ENCODE results near the gene CNR2.
A peak's percentile ranks its signal among the peaks of the same experiment; 100 is the strongest.

CNR2 gene

DNA sequence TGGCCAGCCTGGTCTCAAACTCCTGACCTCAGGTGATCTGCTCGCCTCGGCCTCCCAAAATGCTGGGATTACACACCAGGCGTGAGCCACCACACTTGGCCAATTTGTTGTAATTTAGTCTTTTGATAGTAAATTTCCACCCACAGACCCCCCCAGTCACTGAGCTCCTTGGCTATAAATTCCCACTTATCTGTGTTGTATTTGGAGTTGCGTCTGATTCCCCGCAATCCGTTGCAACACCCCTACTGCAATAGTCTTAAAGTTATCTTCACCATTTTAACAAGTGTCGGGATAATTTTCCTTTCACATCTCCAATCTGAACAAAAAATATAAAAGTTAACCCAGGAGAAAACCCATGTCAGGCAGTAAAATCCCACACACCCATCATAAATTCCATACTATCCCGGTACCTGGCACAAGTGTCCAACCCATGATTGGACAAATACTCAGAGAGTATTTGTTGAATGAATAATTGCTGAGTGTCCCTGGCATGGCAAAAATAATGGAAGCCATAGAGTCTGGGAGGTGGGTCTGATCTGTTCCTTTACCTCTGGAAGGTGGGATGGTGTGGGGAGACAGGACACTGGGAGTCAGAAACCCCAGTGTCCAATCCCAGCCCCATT, 9.3 kb upstream of the CNR2 start:
- H3K27ac ChIP-seq, result no peak overlapping the region

DNA sequence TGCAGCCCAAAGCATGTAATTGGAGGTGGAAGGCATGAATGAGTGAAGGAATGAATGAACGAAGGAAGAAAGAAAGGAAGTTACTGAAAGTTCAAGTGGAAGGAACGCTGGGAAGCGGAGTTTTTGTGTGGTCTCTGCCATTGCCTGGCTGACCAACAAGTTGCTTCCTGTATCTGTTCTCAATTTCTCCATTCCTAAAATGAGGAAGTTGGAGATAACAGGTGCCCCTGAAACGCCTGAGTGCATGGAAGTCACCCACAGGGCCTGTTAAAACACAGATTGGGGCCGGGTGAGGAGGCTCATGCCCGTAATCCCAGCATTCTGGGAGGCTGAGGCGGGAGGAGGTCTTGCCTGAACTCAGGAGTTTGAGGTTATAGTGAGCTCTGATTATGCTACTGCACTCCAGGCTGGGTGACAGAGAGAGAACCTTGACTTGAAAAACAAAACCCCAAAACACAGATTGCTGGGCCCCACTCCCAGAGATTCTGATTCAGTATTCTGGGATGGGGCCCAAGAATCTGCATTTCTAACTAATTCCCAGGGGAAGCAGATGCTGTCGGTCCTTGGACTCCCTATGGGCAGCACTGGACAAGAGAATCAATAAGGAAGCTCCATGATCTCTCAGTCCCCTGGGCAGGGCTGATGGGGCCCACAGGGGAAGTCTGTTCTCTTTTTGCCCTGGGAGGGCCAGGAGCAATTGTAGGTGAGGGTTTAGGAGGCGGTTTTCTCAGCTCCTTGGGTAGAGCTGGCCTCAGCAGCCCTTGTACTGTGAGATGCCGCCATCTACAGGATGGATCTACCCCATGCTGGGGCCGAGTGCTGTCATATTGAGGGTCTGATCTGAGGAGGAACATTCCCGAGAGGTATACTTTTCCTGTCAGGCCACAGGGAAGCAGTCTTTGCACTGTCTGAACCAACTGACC, 3.3 kb upstream of the CNR2 start:
- peaks cover 99% of the 10 kb centered on the region for H3K4me1 ChIP-seq
- H4K20me1 ChIP-seq, result no peaks in the 10 kb centered on the region
- TF ChIP-seq Cebpa-rat (IDR thresholded peaks at IDR 0.05), result no peak
- no peak overlapping the region for H3K4me3 ChIP-seq
- peak overlapping the region; percentile 24; the same call in 1 of the 2 replicates for H3K9ac ChIP-seq
- H3K9me3 ChIP-seq, result no peaks in the 10 kb centered on the region
- H3K4me2 ChIP-seq, result peak overlapping the region; percentile 90
- peak overlapping the region; percentile 60 for H3K27ac ChIP-seq
- no peaks in the 10 kb centered on the region for H3K36me3 ChIP-seq
- H3K27me3 ChIP-seq, result no peaks in the 10 kb centered on the region

More for the DNA sequence above, 9.3 kb upstream of the CNR2 start:
- H3K4me3 ChIP-seq, result no peak overlapping the region
- no peaks in the 10 kb centered on the region for H3K36me3 ChIP-seq
- no peak for TF ChIP-seq Cebpa-rat (IDR thresholded peaks at IDR 0.05)
- H3K27me3 ChIP-seq, result no peaks in the 10 kb centered on the region
- H3K4me1 ChIP-seq, result peaks cover 64% of the 10 kb centered on the region
- H3K9me3 ChIP-seq, result no peaks in the 10 kb centered on the region
- H3K4me2 ChIP-seq, result no peak overlapping the region
- H3K9ac ChIP-seq, result no peak overlapping the region
- no peaks in the 10 kb centered on the region for H4K20me1 ChIP-seq

DNA sequence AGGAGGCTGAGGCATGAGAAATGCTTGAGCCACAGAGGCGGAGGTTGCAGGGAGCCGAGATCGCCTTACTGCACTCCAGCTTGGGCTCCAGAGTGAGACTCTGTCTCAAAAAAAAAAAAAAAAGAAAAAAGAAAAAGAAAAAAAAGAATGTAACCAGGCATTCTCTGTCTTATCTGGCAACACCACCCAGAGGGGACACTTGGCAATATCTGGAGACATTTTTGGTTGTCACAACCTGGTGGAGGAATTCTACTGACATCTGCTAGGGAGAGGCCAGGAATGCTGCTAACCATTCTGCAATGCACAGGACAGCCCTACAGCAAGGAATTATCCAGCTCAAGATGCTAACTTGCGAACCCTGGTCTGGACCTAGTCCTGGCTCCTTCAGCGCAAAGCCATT, 2.3 kb upstream of the CNR2 start:
- peak overlapping the region; percentile 90 for H3K4me2 ChIP-seq
- H3K4me1 ChIP-seq, result peaks cover 99% of the 10 kb centered on the region
- H3K27ac ChIP-seq, result peak overlapping the region; percentile 60; the same call in 1 of the 2 replicates
- H3K9me3 ChIP-seq, result no peaks in the 10 kb centered on the region
- H3K36me3 ChIP-seq, result no peaks in the 10 kb centered on the region
- H3K27me3 ChIP-seq, result no peaks in the 10 kb centered on the region
- TF ChIP-seq Cebpa-rat (IDR thresholded peaks at IDR 0.05), result no peak
- no peak overlapping the region for H3K9ac ChIP-seq
- no peak overlapping the region for H3K4me3 ChIP-seq
- no peaks in the 10 kb centered on the region for H4K20me1 ChIP-seq

DNA sequence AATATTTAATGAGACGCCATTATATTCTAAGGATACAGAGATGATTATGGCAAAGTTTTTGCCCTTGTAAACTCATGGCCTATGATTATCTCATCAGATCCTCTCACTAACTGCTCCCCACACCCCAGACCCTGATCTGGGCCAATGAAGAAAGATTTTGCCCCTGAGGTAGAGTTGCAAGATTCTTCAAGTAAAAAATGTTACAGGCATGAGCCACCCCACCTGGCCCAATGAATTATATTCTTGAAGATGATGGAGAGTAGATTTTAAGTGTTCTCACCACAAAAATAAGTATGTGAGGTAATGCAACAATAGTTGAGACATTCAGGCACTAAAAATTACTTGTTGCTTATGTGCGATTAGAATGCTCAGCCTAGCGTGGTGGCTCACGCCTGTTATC, 1.8 kb upstream of the CNR2 start:
- Histone ChIP-seq H3K9me3 (no peaks in the 10 kb centered on the region), H4K20me1 (no peaks in the 10 kb centered on the region), H3K27ac (peak overlapping the region; percentile 14; the same call in 1 of the 2 replicates), H3K4me1 (peaks cover 99% of the 10 kb centered on the region), H3K36me3 (no peaks in the 10 kb centered on the region), H3K27me3 (no peaks in the 10 kb centered on the region), H3K4me2 (peak overlapping the region; percentile 90; the same call in 1 of the 2 replicates), H3K9ac (no peak overlapping the region), H3K4me3 (no peak overlapping the region)
- no peak for TF ChIP-seq Cebpa-rat (IDR thresholded peaks at IDR 0.05)

DNA sequence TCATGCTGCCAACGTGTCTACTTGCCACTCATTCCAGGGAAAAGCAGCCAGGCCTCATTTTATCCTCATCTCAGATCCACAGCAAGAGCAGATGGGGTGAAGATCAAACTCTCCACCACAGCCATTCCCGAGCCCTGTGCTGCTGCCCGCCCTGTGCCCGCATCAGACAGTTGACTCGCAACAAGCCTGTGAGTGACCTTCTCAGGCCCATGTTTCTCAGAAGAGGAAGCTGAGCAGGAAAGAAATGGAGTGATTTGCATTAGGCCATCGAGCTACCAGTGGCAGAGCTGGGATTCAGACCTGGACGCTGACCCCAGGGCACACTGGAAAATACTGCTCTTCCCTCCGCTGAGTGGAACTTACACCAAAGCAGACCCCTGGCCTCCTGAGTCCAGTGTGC, 1.2 kb downstream of the CNR2 start:
- Histone ChIP-seq H3K4me1 (peaks cover 92% of the 10 kb centered on the region), H3K4me2 (peak overlapping the region; percentile 90), H3K27ac (peak overlapping the region; percentile 75), H3K4me3 (no peak overlapping the region), H3K9me3 (no peaks in the 10 kb centered on the region), H4K20me1 (no peaks in the 10 kb centered on the region), H3K36me3 (no peaks in the 10 kb centered on the region), H3K9ac (no peak overlapping the region), H3K27me3 (no peaks in the 10 kb centered on the region)
- TF ChIP-seq Cebpa-rat (IDR thresholded peaks at IDR 0.05), result no peak

DNA sequence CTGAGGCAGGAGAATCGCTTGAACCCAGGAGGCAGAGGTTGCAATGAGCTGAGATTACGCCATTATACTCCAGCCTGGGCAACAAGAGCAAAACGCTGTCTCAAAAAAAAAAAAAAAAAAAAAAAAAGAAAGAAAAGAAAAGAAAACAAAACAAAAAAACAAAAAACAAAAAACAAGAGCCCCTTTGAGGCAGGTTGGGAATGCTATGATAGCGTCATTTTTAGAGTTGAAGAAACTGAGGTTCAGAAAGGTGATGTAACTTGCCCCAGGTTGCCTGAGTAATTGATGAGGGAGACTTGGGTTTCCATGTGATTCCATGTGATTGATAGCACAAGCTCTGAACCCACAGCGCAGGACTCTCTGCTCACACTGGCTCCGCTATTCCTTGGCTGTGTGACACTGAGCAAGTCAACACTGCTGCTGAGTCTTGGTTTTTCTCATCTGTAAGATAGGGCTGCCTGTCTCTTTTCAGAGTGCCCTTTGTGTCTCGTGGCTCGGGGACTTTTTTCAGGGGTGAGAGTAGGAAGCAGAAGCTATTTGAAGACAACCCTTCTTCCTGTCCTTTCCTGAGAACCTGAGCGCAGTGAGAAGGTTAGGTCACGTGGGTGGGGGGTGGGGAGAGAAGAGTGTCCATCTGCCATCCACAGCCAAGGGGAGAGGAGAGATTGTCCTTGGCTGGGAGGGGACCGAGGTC, 2.5 kb downstream of the CNR2 start:
- no peaks in the 10 kb centered on the region for H3K9me3 ChIP-seq
- H3K9ac ChIP-seq, result no peak overlapping the region
- no peak overlapping the region for H3K4me3 ChIP-seq
- H3K4me1 ChIP-seq, result peaks cover 79% of the 10 kb centered on the region
- no peaks in the 10 kb centered on the region for H3K36me3 ChIP-seq
- H3K4me2 ChIP-seq, result peak overlapping the region; percentile 90
- no peaks in the 10 kb centered on the region for H4K20me1 ChIP-seq
- TF ChIP-seq Cebpa-rat (IDR thresholded peaks at IDR 0.05), result no peak
- H3K27me3 ChIP-seq, result peaks cover 5% of the 10 kb centered on the region; the same call in 1 of the 2 replicates
- peak overlapping the region; percentile 75; the same call in 1 of the 2 replicates for H3K27ac ChIP-seq

DNA sequence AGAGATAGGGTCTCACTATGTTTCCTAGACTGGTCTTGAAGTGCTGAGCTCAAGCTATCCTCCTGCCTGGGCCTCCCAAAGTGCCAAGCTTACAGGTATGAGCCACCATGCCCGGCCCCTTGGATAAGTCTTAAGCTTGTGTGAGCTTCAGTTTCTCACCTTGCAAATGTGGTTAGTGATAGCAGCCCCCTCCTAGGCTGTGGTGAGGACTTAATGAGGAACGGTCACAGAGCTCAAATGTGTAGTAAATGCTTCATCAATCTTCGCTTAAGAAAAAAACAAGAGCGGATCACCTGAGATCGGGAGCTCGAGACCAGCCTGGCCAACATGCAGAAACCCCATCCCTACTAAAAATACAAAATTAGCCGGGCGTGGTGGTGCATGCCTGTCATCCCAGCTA, 3.0 kb downstream of the CNR2 start:
- Histone ChIP-seq H3K4me1 (peaks cover 74% of the 10 kb centered on the region), H3K9me3 (no peaks in the 10 kb centered on the region), H3K9ac (no peak overlapping the region), H3K27me3 (peaks cover 9% of the 10 kb centered on the region), H3K27ac (peak overlapping the region; percentile 73; the same call in 1 of the 2 replicates), H3K4me3 (no peak overlapping the region), H3K36me3 (no peaks in the 10 kb centered on the region), H3K4me2 (peak overlapping the region; percentile 90), H4K20me1 (no peaks in the 10 kb centered on the region)
- TF ChIP-seq Cebpa-rat (IDR thresholded peaks at IDR 0.05), result no peak

DNA sequence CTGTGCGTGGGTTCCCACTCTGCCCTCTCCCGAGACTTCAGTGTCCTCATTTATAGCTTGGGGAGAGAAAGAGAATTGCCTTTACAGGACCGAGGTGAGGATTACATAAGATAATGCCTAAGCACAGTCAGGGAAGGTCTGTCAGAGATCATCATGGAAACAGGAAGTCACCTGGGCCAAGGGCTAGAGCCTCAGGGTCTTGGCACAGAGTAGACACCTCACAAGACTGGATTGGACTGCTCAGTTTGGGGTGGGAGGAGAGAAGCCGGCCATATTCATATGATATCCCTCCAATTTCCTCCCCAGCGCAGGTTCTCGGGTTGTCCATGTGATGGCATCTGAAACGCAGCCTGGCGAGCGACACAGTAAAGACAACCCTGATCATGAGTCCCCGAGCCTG, 3.8 kb downstream of the CNR2 start:
- peak overlapping the region; percentile 73 for H3K27ac ChIP-seq
- H4K20me1 ChIP-seq, result no peaks in the 10 kb centered on the region
- no peak overlapping the region for H3K4me3 ChIP-seq
- TF ChIP-seq Cebpa-rat (IDR thresholded peaks at IDR 0.05), result no peak
- peaks cover 67% of the 10 kb centered on the region for H3K4me1 ChIP-seq
- H3K36me3 ChIP-seq, result no peaks in the 10 kb centered on the region
- peak overlapping the region; percentile 90 for H3K4me2 ChIP-seq
- H3K9ac ChIP-seq, result peak overlapping the region; percentile 63
- H3K9me3 ChIP-seq, result no peaks in the 10 kb centered on the region
- H3K27me3 ChIP-seq, result peaks cover 16% of the 10 kb centered on the region

DNA sequence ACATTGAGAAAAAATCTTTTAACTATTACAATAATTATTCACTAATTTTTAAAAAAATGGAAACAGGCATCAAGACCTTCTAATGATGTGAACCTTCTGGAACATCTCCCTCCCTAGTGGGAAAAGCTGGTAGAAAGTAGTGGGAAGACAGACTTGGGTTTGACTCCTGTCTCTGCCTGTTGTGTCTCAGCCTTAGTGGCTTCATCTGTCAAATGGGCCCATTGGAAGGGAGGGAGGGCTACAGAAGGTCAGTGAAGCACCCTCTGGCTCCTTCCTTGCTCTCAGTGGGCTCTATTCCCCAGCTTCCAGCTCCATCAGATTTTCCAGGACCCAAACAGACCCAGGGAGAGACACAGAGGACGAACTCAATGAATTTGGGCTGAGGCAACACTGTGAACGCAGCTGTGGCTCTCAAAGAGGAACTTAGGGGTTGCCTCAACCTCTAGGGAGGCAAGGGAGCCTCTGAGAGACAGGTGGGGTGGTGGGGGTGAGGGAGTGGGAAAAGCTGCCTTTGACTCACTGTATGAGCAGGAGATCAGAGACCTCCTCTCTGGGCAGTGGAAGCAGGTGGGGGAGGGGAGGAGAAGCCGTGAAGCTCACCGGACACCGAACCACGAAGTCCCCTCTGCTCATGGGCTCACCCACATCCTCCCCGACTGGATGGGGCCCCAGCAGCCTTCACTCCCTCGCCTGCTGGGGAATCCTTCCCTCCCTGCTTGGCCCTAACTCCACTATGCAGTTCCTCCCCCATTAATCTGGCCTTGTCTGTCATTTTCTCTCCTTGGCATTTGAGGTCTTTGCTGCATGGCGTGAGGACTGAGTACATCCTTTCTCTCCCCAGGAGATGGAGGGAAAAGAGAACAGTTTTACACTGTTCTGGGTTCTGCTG, 4.5 kb downstream of the CNR2 start:
- Histone ChIP-seq H3K4me1 (peaks cover 59% of the 10 kb centered on the region), H4K20me1 (no peaks in the 10 kb centered on the region), H3K9ac (peak overlapping the region; percentile 63), H3K4me3 (no peak overlapping the region), H3K4me2 (peak overlapping the region; percentile 90), H3K36me3 (no peaks in the 10 kb centered on the region), H3K27me3 (peaks cover 23% of the 10 kb centered on the region), H3K9me3 (no peaks in the 10 kb centered on the region), H3K27ac (peak overlapping the region; percentile 73)
- TF ChIP-seq Cebpa-rat (IDR thresholded peaks at IDR 0.05), result no peak

All from BLaER1 (cell line).